ENCODE measurements around the gene PRDM16. TPM values are rescaled to one million over a fixed set of nuclear protein-coding genes. Genes with fewer than 3 reads are reported as not detected.

PRDM16 gene
- total RNA-seq, 1 experiment from 2014 or later = 6.1 TPM

DNA sequence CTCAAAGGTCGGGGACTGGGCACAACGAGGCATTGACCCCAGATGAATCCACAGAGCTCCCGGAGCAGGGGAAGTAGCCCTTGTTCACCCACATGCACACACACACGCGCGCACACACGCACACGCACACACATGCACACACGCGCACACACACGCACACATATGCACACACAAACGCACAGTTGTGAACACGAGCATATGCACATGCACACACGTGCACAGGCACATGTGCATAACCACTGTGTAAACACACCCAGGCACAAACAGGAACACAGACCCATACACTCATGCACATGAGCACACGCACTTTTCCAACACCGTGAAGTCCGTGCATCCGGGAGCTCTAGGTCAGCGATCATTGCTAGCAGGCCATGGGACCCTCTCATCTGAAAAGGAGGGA, 208.6 kb downstream of the PRDM16 start:
- BruUV-seq (replicated peaks) = no TSS peak
- no peaks in the 10 kb centered on the region for H3K27me3 ChIP-seq (ENCODE audit: insufficient read depth, low read length)

More for the DNA sequence above, 208.6 kb downstream of the PRDM16 start:
- H3K4me3 ChIP-seq (replicated peaks in 1 of 2; ENCODE audit: low read depth in 1 of 2, low read length in 2 of 2) = no peak overlapping the region
- no peak overlapping the region for H2AFZ ChIP-seq (ENCODE audit: low read depth, low read length, poor library complexity, severe bottlenecking)
- ATAC-seq (no peak), DNase-seq (ENCODE audit: low read depth, low spot score) (no peak)
- H4K20me1 ChIP-seq (ENCODE audit: insufficient read depth) = no peaks in the 10 kb centered on the region
- intact Hi-C loops (cut with micrococcal nuclease) = no loop called here
- H3K9ac ChIP-seq (ENCODE audit: low read length) = no peak overlapping the region
- CTCF ChIA-PET = no interaction called here
- RAD21 ChIA-PET (ENCODE audit: low non-redundant PET in 1 of 2, low total read pairs in 2 of 2, uncharacterized antibody in 2 of 2, unreplicated experiment in 2 of 2) = no interaction called here
- POLR2A ChIA-PET = no interaction called here
- H3K9me2 ChIP-seq (ENCODE audit: insufficient read depth) = no peaks in the 10 kb centered on the region
- no peaks in the 10 kb centered on the region for H3K79me2 ChIP-seq (ENCODE audit: insufficient read depth, low read length)
- no peaks in the 10 kb centered on the region for H3K9me3 ChIP-seq (ENCODE audit: control insufficient read depth in 1 of 2, insufficient read depth in 1 of 2, low read depth in 1 of 2, low read length in 2 of 2)
- H3K36me3 ChIP-seq (ENCODE audit: control insufficient read depth in 1 of 2, insufficient read depth in 2 of 2, low read length in 2 of 2) = no peaks in the 10 kb centered on the region
- no peaks in the 10 kb centered on the region for H3K4me1 ChIP-seq (ENCODE audit: control insufficient read depth in 1 of 2, insufficient read depth in 2 of 2, low read length in 2 of 2)
- no peak overlapping the region for H3K27ac ChIP-seq (ENCODE audit: low read depth, low read length)
- TF ChIP-seq JUND (IDR thresholded peaks at IDR 0.05) = no peak
- no peak for TF ChIP-seq YY1 (IDR thresholded peaks at IDR 0.05; ENCODE audit: extremely low read depth, insufficient replicate concordance, low read depth, low read length)
- no peak for TF ChIP-seq REST (IDR thresholded peaks at IDR 0.05; ENCODE audit: low read depth)
- no peak for TF ChIP-seq ATF3 (IDR thresholded peaks at IDR 0.05)
- no peak for TF ChIP-seq POLR2A (IDR thresholded peaks at IDR 0.05; ENCODE audit: borderline replicate concordance, extremely low read depth, insufficient read depth, insufficient read length)
- TF ChIP-seq ZBTB33 (IDR thresholded peaks at IDR 0.05; ENCODE audit: extremely low read depth, insufficient replicate concordance, low read length) = no peak
- TF ChIP-seq, protein P1, sequence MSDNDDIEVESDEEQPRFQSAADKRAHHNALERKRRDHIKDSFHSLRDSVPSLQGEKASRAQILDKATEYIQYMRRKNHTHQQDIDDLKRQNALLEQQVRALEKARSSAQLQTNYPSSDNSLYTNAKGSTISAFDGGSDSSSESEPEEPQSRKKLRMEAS (IDR thresholded peaks at IDR 0.05) = no peak
- TF ChIP-seq TCF7L2 (IDR thresholded peaks at IDR 0.05; ENCODE audit: borderline replicate concordance, extremely low read depth, insufficient read depth, insufficient read length) = no peak
- no peak for TF ChIP-seq SRF (IDR thresholded peaks at IDR 0.05; ENCODE audit: low read depth)
- TF ChIP-seq ZNF274 (IDR thresholded peaks at IDR 0.05; ENCODE audit: low read depth, low read length) = no peak
- TF ChIP-seq FOSL1 (IDR thresholded peaks at IDR 0.05; ENCODE audit: low read depth) = no peak
- TF ChIP-seq EZH2 (IDR thresholded peaks at IDR 0.05) = no peak
- no peak for TF ChIP-seq CEBPB (IDR thresholded peaks at IDR 0.05; ENCODE audit: low read depth)
- no peak for TF ChIP-seq EZH2phosphoT487 (IDR thresholded peaks at IDR 0.05; ENCODE audit: borderline replicate concordance)
- TF ChIP-seq RAD21 (IDR thresholded peaks at IDR 0.05; ENCODE audit: low read depth) = no peak
- TF ChIP-seq SIN3A (IDR thresholded peaks at IDR 0.05; ENCODE audit: low read depth) = no peak
- no peak for TF ChIP-seq SP1 (IDR thresholded peaks at IDR 0.05; ENCODE audit: low read depth)
- no peak for TF ChIP-seq POLR2AphosphoS5 (IDR thresholded peaks at IDR 0.05; ENCODE audit: low read depth, low read length)
- no peak for TF ChIP-seq ZFX (IDR thresholded peaks at IDR 0.05)
- no peak overlapping the region for H3K4me2 ChIP-seq (ENCODE audit: low read length)
